ENCODE data around the gene BEND7. TPM values are rescaled to one million over a fixed set of nuclear protein-coding genes. Genes with fewer than 3 reads are reported as not detected.

The BEND7 gene
- total RNA-seq, 2 experiments from 2014 or later = not detected

DNA sequence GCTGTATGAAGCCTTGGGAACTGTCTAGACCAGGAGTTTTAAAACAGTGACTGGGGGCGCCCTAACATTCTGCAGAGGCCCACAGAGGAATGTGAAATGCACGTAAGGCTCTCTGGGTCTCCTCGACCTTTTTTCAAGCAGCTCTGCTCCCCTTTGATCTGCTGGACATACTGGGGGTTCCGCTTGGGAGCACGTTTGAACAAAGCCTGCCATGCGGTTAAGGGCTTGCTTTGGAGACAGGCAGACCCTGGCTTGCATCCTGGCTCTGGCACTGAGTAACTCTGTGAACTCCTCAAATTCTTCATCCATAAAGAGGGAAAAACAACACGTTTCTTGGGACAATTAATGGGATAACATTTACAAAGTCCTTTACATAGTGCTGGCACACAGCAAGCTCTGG lies 7.8 kb downstream of the BEND7 start:
- Mint-ChIP-seq H3K27me3 (peaks cover 47% of the 10 kb centered on the region), H3K27ac (no peak overlapping the region), H3K36me3 (ENCODE audit: low read depth) (no peaks in the 10 kb centered on the region), H3K4me1 (ENCODE audit: low read depth) (no peaks in the 10 kb centered on the region), H3K9me3 (no peaks in the 10 kb centered on the region), H3K4me3 (no peak overlapping the region)
- DNase-seq (no peak), ATAC-seq (no peak)
- ChIA-PET POLR2A (no interaction called here), CTCF (interaction anchor here (1.0 to 3.3 kb wide), 3 partner anchors 26 to 149 kb away, joined by 3 to 9 read pairs (median 3); no protein-coding TSS in a partner anchor)
- no peak for TF ChIP-seq CTCF (IDR thresholded peaks at IDR 0.05)
- intact Hi-C loops (cut with micrococcal nuclease) = no loop called here

DNA sequence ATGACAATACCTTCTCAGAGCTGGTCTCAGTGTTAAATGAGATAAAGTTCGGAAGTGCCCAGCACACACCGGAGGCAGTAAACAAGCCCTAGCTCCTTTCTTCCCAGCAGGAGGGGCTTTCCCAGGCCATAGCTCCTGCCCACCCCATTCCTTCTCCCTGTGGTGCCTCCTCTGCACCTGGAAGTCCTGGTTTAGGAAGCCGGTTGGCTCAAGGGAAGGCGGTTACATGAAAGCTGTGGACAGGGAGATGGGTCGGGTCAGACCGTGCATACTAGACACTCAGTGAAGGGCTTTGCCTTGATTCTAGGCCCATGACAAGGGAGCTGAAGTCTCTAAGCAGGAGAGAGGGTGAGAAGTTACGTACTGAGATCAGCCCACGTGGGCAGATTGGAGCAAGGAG lies 8.6 kb downstream of the BEND7 start:
- Mint-ChIP-seq H3K27me3 (peaks cover 42% of the 10 kb centered on the region), H3K9me3 (no peaks in the 10 kb centered on the region), H3K4me3 (no peak overlapping the region), H3K4me1 (ENCODE audit: low read depth) (no peaks in the 10 kb centered on the region), H3K36me3 (ENCODE audit: low read depth) (no peaks in the 10 kb centered on the region), H3K27ac (no peak overlapping the region)
- DNase-seq = no peak
- intact Hi-C loops (cut with micrococcal nuclease) = no loop called here
- no peak for ATAC-seq
- no peak for TF ChIP-seq CTCF (IDR thresholded peaks at IDR 0.05)
- ChIA-PET POLR2A (no interaction called here), CTCF (interaction anchor here (3.3 kb wide), 1 partner anchor 80 kb away, joined by 9 read pairs; no protein-coding TSS in a partner anchor)

DNA sequence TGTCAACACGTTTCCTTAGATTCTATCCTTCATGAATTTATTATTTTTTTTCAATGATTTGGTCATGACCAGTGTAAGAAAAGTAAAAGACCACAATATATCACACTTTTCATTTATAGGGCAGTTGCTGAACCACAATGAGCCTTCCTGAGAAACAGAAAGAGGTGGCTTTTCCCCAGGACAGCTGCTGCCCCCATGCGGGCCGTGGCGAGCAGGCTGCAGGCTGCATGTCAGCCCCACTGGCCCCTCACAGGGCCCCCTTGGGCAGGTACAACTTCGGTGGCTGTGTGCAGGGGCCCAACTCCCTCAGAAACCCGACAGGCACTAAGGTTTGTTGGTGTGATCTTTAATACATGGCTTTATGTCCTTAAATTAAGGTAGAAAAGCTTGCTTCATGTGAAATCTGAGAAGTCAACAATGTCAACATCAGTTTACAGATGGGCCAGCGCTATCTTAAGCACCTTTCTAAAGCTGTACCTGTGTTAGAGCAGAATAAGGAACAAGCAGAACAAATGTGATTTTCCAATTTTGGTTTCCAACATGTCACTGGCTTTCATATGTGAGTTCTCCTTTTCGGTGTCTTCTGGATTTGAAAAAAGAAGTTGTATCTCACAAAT lies 10.6 kb downstream of the BEND7 start:
- ChIA-PET POLR2A (no interaction called here), CTCF (interaction anchor here (1.0 kb wide), 1 partner anchor 141 kb away, joined by 3 read pairs; no protein-coding TSS in a partner anchor)
- Mint-ChIP-seq H3K4me3 (no peak overlapping the region), H3K36me3 (ENCODE audit: low read depth) (no peaks in the 10 kb centered on the region), H3K27me3 (peaks cover 28% of the 10 kb centered on the region), H3K4me1 (ENCODE audit: low read depth) (no peaks in the 10 kb centered on the region), H3K9me3 (no peaks in the 10 kb centered on the region), H3K27ac (no peak overlapping the region)
- DNase-seq (no peak), ATAC-seq (no peak)
- TF ChIP-seq CTCF (IDR thresholded peaks at IDR 0.05) = no peak
- intact Hi-C loops (cut with micrococcal nuclease) = no loop called here

GRCh38 chr10:13517675-13518074 lies 11.1 kb downstream of the BEND7 start:
- Mint-ChIP-seq H3K27me3 (peaks cover 29% of the 10 kb centered on the region), H3K4me3 (no peak overlapping the region), H3K9me3 (no peaks in the 10 kb centered on the region), H3K4me1 (ENCODE audit: low read depth) (no peaks in the 10 kb centered on the region), H3K27ac (no peak overlapping the region), H3K36me3 (ENCODE audit: low read depth) (no peaks in the 10 kb centered on the region)
- DNase-seq = no peak
- CTCF ChIA-PET = no interaction called here
- TF ChIP-seq CTCF (IDR thresholded peaks at IDR 0.05) = no peak
- ATAC-seq = no peak
- intact Hi-C loops (cut with micrococcal nuclease) = no loop called here
- POLR2A ChIA-PET = no interaction called here

DNA sequence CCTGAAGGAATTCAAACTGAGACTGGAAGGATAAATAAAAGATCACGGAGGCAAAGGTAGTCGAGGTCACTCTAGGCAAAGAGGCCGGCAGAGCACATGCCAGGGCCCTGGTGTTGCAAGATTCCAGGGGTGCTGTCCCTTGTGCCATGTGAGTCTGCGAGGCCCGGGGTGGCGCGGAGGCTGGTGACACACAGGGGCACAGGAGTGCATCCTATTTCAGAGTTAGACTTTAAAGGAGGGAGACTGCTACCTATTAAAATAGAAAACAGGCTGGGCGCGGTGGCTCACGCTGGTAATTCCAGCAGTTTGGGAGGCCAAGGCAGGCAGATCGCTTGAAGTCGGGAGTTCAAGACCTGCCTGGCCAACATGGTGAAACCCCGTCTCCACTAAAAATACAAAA lies 12.6 kb downstream of the BEND7 start:
- TF ChIP-seq CTCF (IDR thresholded peaks at IDR 0.05) = no peak
- Mint-ChIP-seq H3K4me1 (ENCODE audit: low read depth) (no peaks in the 10 kb centered on the region), H3K27ac (no peak overlapping the region), H3K27me3 (peaks cover 20% of the 10 kb centered on the region), H3K9me3 (no peaks in the 10 kb centered on the region), H3K4me3 (no peak overlapping the region), H3K36me3 (ENCODE audit: low read depth) (no peaks in the 10 kb centered on the region)
- no peak for ATAC-seq
- ChIA-PET POLR2A (no interaction called here), CTCF (no interaction called here)
- DNase-seq = no peak
- intact Hi-C loops (cut with micrococcal nuclease) = no loop called here

All from activated CD8-positive, alpha-beta T cell treated with anti-CD3 and anti-CD28 coated beads for 36 hours (primary cell).